ENCODE measurements around the gene SLC16A5.
"Not testable (repeated sequence)": the region's sequence is repeated elsewhere in the genome, so short reads cannot be mapped to it uniquely, and the experiment has no call there.

Gene SLC16A5

GRCh38 chr17:75133001-75133400 lies 45.2 kb downstream of the SLC16A5 start:
- DNase-seq (ENCODE audit: low read depth, low spot score): no peak

- not testable (repeated sequence) for DNase-seq (ENCODE audit: low read depth, low spot score)
Measured at GRCh38 chr17:75133607-75134347, 46.0 kb downstream of the SLC16A5 start.

GRCh38 chr17:75135452-75135851 lies 47.7 kb downstream of the SLC16A5 start:
- DNase-seq (ENCODE audit: low read depth, low spot score): no peak

GRCh38 chr17:75135946-75136345 lies 48.2 kb downstream of the SLC16A5 start:
- no peak for DNase-seq (ENCODE audit: low read depth, low spot score)

- DNase-seq (ENCODE audit: low read depth, low spot score): not testable (repeated sequence)
Measured at GRCh38 chr17:75137762-75138161, 50.0 kb downstream of the SLC16A5 start.

GRCh38 chr17:75138519-75138918 lies 50.8 kb downstream of the SLC16A5 start:
- no peak for DNase-seq (ENCODE audit: low read depth, low spot score)

GRCh38 chr17:75142236-75142971 lies 54.6 kb downstream of the SLC16A5 start:
- DNase-seq (ENCODE audit: low read depth, low spot score): no peak

GRCh38 chr17:75144816-75145512 lies 57.2 kb downstream of the SLC16A5 start:
- no peak for DNase-seq (ENCODE audit: low read depth, low spot score)

- no peak for DNase-seq (ENCODE audit: low read depth, low spot score)
Measured at GRCh38 chr17:75146592-75146991, 58.8 kb downstream of the SLC16A5 start.

- DNase-seq (ENCODE audit: low read depth, low spot score): no peak
Measured at GRCh38 chr17:75147878-75148546, 60.3 kb downstream of the SLC16A5 start.

GRCh38 chr17:75151930-75152329 lies 64.2 kb downstream of the SLC16A5 start:
- DNase-seq (ENCODE audit: low read depth, low spot score): no peak

GRCh38 chr17:75152523-75152921 lies 64.8 kb downstream of the SLC16A5 start:
- no peak for DNase-seq (ENCODE audit: low read depth, low spot score)

- no peak for DNase-seq (ENCODE audit: low read depth, low spot score)
Measured at GRCh38 chr17:75152922-75153779, 65.4 kb downstream of the SLC16A5 start.

GRCh38 chr17:75153780-75154194 lies 66.0 kb downstream of the SLC16A5 start:
- no peak for DNase-seq (ENCODE audit: low read depth, low spot score)

- DNase-seq (ENCODE audit: low read depth, low spot score): peak; percentile 97
Measured at GRCh38 chr17:75154195-75155106, 66.7 kb downstream of the SLC16A5 start, which contains the start of gene JPT1. Gene JPT1 (minus strand): TSS chr17:75154512. CDS start chr17:75154397, 115 bp downstream.

GRCh38 chr17:75155191-75155601 lies 67.4 kb downstream of the SLC16A5 start:
- DNase-seq (ENCODE audit: low read depth, low spot score): no peak
